NCI-H2196 treated with DMSO at 0.1 percent for 48 hours (cell line): ENCODE data around the gene GOLGA6L2.
"Not testable (repeated sequence)": the region's sequence is repeated elsewhere in the genome, so short reads cannot be mapped to it uniquely, and the experiment has no call there.

Experiments used
- DNase-seq: peaks from one replicate; lab custom pipeline; 2025; ENCODE audit not compliant: unreplicated experiment; lab: John Stamatoyannopoulos, UW

GOLGA6L2 gene

DNA sequence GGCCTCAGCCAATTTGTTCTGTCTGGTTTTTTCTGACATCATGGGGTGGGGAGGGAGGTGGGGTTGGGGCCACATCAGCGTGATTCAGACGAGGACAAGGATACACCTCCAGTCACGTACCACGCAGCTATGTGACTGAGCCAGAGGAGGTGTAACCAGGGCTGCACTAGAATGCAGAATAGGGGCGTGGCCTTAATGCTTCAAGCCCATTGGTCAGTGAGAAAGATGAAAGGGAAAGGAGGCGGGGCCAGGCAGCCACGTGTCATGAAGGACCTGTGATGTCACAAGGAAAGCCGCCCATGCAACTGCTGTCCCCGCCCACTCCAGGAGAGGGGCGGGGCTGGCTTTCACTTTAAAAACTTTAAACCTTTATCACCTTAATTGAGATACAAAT lies at the start of gene GOLGA6L2:
GOLGA6L2 (minus strand) TSS at position 137 of the 394 bp plus-strand sequence; CDS start at position 75, 62 bp downstream.
- no peak for DNase-seq

GRCh38 chr15:23484870-23485269 lies 37.8 kb upstream of the GOLGA6L2 start:
- no peak for DNase-seq

DNA sequence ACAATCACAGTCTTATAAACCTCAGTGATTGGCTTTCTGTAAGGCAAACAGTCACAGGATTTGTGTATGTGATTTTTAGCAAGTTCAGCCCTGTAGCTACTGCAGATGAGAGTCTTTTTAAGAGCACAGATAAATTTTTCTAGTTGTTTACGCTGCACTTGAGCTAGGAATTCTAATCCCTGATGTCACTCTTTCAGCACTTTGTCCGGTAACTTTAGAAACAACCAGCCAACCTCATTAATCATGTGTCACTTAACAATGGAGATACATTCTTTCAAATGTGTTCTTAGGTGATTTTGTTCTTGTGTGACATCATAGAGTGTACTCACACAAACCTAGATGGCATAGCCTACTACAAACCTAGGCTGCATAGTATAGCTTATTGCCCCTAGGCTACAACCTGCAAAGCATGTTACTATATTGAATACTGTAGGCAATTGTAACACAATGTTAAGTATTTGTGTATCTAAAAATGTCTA lies 36.8 kb upstream of the GOLGA6L2 start:
- no peak for DNase-seq

GRCh38 chr15:23482764-23483489 lies 35.9 kb upstream of the GOLGA6L2 start:
- DNase-seq, result no peak

GRCh38 chr15:23482228-23482627 lies 35.2 kb upstream of the GOLGA6L2 start:
- no peak for DNase-seq

DNA sequence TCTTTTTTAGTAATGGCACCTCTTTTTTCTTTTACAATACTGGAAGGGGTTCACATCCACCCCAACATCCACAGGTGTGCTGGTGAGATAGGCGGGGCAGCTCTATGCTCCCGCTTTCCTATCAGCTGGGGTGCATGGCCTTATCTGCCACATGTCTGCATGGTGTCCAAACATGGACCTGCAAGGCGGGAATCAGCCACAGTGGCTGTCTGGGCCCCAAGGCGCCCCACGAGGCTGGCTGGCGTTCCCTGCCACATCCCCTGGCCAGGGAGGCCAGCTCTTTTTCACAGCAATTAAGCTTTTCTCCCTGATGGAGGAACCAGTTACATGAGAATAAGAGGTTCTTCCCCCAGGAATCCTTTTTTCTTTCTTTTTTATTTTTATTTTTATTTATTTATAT lies 30.9 kb upstream of the GOLGA6L2 start:
- no peak for DNase-seq

- no peak for DNase-seq
Measured at GRCh38 chr15:23472678-23473077, 25.6 kb upstream of the GOLGA6L2 start.

GRCh38 chr15:23472033-23472432 lies 25.0 kb upstream of the GOLGA6L2 start:
- no peak for DNase-seq

DNA sequence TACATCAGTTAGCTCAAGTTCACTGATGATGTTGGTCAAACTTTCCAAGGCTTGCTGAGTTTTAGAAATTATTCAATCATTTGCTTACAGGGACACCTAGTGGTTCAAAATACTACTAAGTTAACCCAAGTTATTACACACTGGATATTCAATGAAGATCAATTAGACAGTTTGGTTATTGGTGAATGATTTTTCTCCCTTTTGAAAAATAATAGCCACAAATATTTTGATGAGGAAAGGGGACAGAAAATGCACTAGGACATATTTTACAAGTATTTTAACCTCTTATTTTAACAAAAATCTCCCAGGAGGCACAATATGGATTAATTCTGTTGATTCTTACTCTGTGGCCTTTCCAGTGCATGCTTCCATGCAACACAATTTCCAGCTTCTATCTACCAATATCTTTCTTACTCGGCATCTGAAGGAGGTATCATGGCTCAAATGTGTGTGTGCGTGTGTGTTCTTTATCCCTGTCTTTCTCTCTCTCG lies 20.1 kb upstream of the GOLGA6L2 start:
- DNase-seq, result no peak

- DNase-seq, result no peak
Measured at GRCh38 chr15:23457890-23458289, 10.8 kb upstream of the GOLGA6L2 start.

DNA sequence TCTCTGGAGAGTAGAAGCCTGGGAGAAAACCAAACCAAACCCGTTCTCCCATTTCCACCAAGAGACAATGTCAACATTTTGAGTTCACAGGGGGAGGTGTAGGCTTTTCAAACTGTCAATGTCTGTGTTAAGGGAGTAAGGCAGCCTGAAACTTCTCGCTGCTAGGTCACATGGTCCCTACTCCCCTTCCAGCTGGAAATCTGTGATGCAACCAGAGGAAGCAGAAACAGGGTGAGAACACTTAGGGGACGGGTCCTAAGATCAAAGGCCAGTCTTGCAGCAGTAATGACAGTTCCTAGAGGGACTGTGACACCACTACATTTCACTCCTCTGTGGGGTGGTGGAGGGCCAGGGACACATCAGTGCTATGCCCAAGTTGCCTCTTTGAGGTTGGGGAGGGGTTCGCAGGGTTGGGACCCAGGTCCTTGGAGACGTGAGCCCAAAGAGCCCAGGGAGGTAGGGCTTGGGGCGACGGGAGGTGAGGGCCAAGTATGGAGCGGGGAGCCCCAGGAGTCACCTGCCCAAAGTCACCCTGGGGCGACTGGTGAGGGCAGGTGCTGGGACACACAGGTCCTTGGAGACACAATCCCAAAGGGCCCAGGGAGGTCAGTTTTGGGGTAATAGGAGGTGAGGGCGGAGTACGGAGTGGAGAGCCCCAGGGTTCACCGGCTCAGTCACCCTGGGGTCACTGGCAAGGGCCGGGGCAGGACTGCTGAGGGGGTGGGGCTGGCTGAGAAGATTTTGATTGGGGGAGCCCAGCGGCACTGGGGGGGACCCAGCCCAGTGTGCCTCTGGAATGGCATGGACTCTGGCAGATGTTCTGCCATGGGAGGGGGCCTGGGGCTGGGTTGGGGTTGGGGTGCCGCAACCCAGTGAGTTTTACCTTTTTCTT lies 582 bp downstream of the GOLGA6L2 start:
- DNase-seq, result no peak

GRCh38 chr15:23444269-23444668 lies 2.8 kb downstream of the GOLGA6L2 start:
- no peak for DNase-seq

DNA sequence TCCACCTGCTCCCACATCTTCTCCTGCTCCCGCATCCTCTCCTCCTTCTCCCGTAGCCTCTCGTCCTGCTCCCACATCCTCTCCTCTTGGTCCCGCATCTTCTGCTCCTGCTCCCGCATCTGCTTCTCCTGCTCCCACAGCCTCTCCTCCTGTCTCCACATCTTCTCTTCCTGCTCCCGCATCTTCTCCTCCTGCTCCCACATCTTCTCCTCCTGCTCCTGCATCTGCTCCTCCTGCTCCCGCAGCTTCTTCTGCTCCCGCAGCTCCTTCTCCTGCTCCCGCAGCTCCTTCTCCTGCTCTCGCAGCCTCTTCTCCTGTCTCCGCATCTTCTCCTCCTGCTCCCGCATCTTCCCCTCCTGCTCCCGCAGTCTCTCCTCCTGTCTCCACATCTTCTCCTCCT lies 5.8 kb downstream of the GOLGA6L2 start:
- DNase-seq, result no peak

GRCh38 chr15:23440596-23440995 lies 6.4 kb downstream of the GOLGA6L2 start:
- DNase-seq, result no peak

- DNase-seq, result no peak
Measured at GRCh38 chr15:23439513-23439912, 7.5 kb downstream of the GOLGA6L2 start.

DNA sequence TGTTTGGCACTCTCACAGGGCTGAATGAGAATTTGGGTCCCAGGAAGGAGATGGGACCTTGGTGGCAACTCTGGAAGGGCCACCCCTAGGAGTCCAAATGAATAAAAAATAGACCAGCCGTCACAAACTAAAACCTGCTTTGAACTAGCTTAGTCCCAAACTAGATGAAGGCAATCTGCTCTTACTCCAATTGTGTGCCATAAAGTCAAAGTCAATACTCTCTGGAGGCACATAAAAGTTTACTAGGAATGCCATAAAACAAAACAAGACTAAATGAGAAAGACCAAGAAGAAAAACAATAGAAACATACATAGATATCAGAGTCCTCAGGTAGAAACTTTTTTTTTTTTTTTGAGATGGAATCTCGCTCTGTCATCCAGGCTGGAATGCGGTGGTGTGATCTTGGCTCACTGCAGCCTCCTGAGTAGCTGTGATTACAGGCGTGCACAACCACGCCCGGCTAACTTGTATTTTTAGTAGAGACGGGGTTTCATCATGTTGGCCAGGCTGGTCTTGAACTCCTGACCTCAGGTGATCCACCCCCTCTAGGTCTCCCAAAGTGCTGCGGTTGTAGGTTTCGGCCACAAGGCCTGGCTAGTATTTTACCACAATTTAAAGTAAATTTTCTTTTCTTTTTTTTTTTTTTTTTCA lies 8.1 kb downstream of the GOLGA6L2 start:
- no peak for DNase-seq

- no peak for DNase-seq
Measured at GRCh38 chr15:23437673-23438072, 9.4 kb downstream of the GOLGA6L2 start.

DNA sequence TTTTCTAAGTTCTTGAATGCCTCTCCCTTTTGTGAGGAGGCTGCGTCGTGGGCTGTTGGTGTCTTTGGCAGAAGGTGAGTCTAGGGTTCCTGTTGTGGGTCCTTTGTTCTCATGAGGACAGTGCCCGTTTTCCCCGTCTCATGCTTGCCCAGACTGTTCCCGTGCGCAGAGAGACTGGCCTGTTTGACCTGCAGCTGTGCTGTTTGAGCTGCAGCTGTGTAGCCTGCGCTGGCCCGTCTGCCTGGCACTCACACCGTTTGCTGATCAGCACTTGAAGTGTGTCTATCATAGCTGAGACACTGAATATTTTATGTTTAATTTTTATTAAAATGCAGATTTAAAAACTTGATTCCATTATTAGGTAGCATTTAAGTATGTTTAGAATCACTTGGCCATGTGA lies 9.9 kb downstream of the GOLGA6L2 start:
- DNase-seq, result no peak

DNA sequence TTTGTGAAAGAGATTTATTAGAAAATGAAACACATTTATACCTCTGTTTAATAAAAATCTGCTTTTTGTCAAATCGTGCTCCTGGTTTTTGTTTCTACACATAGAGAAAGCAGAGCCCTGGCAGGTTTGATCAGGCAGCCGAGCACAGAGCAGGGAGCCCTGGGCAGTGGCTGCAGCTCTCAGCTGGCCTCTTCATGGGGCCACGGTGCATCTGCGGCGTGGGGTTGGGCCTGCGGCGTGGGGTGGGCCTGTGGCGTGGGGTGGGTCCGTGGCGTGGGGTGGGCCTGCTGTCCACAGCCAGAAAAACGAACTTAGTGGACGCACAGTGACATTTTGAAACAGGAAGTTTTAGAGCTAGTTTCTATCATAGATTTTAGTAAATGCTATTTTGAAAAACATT lies 10.6 kb downstream of the GOLGA6L2 start:
- DNase-seq, result no peak

- DNase-seq, result not testable (repeated sequence)
Measured at GRCh38 chr15:23434699-23435098, 12.3 kb downstream of the GOLGA6L2 start.

DNA sequence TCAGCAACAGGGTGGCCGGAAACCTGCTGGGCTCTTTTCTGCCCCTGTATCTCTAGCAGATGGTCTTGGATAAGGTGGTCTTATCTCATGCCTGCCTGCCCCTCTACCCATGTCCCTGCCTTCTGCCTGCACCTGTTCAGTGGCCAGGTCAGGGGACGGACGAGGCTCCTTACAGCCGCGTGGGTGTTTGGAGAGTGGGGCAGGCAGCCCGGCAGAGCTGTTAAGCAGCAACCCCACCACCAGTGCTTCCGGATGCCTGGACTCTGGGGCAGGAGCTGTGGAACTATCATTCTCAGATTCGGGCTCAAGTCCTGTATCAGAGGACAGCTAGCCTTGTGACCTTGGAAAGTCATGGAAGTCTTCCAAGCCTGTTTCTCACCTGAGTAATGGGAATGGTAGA lies 21.7 kb downstream of the GOLGA6L2 start:
- DNase-seq, result not testable (repeated sequence)
